HG02571 (cell line): ENCODE data around the gene INTS4.
A peak's percentile ranks its signal among the peaks of the same experiment; 100 is the strongest.
"Not testable (repeated sequence)": the region's sequence is repeated elsewhere in the genome, so short reads cannot be mapped to it uniquely, and the experiment has no call there.

ENCODE experiments used
- ATAC-seq: cut with Tn5 transposase; IDR thresholded peaks from one replicate; pipeline ENCODE4 v1.9.1; 2021; ENCODE audit warnings: mild to moderate bottlenecking, moderate library complexity; ENCODE audit not compliant: unreplicated experiment

The INTS4 gene, protein sequence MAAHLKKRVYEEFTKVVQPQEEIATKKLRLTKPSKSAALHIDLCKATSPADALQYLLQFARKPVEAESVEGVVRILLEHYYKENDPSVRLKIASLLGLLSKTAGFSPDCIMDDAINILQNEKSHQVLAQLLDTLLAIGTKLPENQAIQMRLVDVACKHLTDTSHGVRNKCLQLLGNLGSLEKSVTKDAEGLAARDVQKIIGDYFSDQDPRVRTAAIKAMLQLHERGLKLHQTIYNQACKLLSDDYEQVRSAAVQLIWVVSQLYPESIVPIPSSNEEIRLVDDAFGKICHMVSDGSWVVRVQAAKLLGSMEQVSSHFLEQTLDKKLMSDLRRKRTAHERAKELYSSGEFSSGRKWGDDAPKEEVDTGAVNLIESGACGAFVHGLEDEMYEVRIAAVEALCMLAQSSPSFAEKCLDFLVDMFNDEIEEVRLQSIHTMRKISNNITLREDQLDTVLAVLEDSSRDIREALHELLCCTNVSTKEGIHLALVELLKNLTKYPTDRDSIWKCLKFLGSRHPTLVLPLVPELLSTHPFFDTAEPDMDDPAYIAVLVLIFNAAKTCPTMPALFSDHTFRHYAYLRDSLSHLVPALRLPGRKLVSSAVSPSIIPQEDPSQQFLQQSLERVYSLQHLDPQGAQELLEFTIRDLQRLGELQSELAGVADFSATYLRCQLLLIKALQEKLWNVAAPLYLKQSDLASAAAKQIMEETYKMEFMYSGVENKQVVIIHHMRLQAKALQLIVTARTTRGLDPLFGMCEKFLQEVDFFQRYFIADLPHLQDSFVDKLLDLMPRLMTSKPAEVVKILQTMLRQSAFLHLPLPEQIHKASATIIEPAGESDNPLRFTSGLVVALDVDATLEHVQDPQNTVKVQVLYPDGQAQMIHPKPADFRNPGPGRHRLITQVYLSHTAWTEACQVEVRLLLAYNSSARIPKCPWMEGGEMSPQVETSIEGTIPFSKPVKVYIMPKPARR

DNA sequence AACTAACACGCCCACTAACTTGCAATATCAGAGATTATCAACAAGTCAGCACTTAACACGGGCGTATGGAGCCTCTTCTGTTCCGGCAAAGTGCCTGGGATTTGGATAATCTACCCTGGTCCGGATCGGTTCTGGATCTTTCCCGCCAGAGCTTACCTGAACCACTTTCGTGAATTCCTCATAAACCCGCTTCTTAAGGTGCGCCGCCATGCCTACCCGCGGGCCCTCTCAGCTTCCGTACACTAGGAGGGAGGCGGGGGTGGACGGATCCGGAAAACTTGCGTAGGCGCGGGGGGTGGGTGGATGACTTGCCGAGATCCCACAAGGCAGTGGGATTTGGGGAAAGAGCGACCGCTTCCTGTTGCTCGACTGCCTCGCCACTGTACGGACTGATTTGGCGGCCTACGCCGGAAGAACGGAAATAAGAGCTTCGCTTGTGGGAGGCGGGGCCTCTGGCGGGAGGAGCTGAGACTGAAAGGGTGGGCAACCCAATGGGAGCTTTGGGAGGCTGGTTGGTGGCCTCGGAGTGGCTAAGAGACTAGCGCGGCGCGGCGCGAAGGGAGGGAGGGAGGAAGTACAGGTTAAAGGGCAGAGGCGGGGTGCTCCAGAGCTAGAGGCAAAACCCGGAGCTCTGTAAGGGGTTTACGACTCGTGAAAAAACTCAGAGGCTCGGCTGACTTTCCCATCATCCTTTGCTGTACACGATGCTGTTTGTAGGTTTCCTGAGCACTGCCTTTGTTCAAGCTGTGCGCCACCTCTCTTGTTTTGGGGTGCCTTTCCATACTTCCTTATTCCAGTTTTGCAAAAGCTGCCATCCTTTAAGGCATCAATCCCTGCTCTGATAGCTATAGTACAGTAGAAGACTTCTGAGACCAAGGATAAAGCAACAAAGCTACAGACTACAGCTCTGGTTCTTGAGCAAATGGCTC lies at the start of gene INTS4:
INTS4 (minus strand) TSS at position 235 of the 929 bp plus-strand sequence; CDS start at position 210, 25 bp downstream.
- ATAC-seq: peak; percentile 99

DNA sequence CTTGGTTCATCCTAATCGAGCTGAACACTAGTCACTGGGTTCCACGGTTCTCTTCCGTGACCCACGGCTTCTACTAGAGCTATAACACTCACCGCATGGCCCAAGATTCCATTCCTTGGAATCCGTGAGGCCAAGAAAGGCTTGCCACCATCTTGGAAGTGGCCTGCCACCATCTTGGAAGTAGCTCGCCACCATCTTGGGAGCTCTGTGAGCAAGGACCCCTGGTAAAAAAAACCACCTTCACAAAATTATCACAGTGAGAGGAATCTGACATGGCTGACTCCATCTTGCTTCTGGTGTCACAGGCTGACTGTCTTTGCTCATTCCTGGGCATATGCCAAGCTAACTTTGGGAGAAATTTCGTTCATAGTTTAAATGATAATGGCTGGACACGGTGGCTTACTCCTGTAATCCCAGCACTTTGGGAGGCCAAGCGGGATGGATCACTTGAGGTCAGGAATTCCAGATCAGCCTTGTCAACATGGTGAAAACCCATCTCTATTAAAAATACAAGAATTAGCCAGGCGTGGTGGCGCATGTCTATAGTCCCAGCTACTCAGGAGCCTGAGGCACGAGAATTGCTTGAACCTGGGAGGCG lies 47.5 kb upstream of the INTS4 start:
- no peak for ATAC-seq

DNA sequence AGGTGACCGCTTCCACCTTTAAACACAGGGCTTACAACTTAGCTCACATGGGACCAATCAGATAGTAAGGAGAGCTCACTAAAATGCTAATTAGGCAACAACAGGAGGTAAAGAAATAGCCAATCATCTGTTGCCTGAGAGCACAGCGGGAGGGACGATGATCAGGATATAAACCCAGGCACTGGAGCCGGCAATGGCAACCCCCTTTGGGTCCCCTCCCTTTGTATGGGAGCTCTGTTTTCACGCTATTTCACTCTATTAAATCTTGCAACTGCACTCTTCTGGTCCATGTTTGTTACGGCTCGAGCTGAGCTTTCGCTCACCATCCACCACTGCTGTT lies 46.9 kb upstream of the INTS4 start:
- ATAC-seq: not testable (repeated sequence)

DNA sequence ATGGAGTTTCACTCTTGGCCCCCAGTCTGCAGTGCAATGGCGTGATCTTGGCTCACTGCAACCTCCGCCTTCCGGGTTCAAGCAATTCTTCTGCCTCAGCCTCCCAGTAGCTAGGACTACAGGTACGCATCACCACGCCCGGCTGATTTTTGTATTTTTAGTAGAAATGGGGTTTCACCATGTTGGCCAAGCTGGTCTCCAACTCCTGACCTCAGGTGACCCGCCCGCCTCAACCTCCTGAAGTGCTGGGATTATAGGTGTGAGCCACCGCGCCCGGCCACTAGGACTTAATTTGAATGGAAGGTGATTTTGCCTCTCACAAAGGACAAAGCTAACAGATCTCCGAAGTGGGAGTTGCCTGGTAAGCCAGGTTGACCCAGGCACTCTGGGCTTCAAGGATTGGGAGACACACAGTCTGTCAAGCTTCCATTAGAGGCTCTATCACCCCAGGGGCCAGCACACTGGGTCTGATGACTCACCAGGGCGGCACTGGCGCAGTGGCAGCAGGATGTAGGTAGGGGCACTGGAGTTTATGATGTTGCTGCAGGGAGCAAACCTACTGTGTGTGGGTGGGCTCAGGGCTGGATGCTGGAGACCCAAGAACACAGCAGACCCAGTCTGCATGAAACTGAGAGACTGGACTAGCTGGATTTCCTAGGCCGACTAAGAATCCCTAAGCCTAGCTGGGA lies 46.4 kb upstream of the INTS4 start:
- no peak for ATAC-seq

DNA sequence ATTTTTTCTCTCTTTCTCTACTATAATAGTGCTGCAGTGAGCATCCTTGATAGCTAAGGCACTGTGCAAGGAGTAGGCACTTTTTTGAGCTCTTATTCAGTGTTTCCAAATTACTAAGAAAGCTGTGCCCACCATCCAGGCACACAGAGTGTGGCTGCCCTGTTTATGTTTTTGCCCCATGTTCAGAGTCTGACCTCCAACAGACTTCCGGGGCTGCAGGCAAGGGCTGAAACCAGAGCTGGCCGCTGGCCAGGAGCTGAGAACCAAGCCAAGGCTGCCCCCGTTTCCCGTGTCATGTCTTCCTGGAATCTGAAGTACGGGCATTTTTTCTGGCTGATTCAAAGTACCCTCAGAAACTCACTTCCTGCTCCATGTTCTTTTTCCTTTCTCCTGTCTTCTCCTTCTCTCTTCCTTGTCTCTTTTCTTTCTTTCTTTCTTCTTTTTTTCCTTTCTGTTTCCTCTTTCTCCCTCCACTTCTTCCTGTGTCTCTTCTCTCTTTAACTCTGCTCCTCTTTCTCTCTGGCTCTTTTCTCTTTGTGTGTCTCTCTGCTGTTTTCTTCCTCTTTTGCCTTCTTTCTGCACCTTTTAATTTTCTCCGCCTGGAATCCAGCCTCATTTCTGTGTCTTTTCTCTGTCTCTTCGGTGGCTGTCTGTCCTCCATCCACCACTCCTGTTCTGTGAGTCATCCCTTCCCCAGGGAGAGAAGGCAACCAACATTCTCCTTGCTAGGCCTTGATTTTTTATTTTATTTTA lies 45.6 kb upstream of the INTS4 start:
- no peak for ATAC-seq

DNA sequence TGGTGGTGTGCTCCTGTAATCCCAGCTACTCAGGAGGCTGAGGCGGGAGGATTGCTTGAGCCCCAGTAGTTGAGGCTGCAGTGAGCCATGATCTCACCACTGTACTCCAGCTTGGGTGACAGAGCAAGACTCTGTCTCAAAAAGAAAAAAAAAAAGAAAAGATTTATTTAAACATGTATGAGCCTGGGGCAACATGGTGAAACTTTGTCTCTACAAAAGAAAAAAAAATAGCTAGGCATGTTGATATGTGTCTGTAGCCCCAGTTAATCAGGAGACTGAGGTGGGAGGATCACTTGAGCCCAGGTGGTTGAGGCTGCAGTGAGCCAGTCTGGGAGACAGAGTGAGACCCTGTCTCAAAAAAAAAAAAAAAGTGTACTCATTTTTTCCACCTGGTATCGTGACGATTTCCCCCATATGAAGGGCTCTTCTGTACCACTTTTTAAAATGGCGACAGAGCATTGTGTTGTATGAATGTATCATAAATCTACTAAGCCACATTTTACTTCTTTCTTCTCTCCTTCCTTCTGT lies 45.0 kb upstream of the INTS4 start:
- no peak for ATAC-seq

DNA sequence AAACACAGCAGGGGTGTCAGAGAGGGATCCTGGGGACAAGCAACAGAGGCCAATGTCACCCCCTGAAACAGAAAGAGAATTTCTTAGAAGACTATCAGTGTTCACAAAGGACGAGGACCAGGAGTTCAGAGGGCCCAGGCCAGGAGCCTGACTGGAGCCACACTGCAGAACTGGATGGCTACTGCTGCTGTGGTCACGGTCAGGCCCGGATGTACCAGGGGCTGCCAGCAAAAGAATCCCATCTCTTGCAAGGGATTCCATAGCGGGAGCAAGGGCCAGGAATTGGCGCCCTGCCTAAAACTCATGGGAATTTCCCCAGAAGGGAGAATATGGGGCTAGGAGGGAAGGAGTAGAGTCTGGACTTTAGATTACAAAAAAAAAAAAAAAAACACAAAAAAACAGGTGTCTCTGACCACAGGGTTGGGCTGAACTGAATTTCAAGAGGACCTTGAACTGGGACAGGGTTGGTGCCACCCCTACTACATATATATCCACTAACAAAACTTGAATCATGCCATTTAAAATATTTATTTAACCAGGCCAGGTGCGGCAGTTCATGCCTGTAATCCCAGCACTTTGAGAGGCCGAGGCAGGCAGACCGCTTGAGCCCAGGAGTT lies 44.3 kb upstream of the INTS4 start:
- ATAC-seq: no peak

DNA sequence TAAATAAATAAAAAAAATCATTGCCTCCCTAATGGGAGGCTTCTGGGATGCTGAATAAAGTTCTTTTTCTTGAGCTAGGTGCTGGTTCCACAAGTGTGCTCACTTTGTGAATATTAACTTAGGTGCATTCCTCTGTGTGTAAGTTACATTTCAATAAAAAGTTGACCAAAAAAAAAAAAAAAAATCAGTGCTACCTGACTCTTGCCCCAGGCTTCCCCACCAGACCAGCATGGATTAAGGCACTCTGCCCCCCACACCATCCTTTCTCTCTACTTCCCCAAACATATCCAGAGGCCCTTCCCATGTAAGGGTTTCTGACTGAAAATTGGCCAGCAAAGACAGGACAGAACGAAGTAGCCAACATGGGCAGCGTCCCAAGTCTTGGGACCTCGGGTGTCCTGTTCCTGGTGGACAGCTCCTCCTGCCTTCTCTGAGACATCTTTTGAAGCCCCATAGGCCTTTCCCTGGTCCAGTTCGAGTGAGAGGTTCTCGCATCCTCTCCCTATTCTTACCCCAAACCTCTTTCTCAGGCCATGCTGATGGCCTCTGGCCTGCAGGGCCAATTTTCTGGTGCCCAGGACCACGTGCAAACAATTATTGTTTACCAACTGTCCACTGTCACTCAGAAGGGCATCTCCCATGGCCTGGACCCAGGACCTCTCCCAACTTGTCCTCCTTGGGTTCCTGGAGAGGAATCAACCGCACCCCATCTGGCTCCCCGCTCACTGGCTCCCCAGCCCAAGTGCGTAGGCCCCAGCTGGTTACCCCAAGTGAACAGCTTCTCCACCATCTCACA lies 43.6 kb upstream of the INTS4 start:
- ATAC-seq: no peak

DNA sequence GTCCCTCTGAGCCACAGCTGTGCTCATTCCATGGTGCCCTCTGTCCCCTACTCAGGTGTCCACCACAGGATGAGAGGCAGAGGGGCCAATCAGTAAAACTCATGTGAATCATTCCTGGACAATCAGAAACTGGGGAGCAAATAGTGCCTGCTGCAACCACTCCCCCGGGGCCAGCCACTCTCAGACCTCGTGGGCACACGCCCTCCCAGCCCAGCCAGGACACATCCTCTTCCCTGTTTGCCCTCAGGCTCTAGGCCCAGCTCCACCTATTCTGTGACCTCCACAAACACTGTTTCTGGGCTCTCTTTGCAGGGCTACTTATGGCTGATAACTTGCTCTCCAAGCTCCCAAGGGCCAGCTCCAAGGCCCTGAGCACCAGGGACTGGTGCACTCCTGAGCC lies 42.6 kb upstream of the INTS4 start:
- ATAC-seq: no peak

DNA sequence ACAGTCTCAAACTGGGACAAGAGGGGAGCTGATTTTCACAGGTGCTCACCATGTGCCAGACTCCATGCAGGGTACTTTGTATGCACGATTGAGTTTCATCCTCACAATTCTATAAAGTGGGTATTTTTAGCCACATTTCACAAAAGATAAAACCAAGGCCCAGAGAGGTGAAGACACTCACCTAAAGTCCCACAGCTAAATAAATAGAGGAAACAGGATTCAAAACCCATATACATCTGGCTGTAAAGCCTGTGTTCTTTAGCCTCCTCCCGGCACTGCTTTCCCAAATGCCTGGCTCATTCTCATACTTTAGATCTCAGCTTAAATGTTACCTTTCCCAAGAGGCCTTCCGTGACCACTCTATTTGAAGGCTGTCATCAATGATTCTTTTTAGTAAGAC lies 41.8 kb upstream of the INTS4 start:
- no peak for ATAC-seq

DNA sequence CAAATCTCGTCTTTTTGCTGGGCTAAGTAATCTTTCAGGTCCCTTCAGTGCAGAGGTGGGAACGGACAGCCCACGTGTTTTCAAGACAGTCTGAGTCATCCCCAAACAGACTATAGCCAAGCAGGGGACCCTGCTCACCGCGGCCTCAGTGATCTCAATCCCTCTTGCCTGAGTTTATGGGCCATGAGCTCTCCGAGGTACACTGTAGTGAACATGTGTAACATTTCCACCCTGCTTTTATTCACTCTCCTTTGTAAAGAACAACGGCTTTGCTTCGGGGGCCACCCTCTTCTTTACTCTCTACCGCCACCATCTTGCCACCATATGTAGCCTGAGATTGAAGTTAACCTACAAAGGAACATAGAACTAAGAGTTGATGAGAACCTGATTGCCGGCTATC lies 40.2 kb upstream of the INTS4 start:
- no peak for ATAC-seq

DNA sequence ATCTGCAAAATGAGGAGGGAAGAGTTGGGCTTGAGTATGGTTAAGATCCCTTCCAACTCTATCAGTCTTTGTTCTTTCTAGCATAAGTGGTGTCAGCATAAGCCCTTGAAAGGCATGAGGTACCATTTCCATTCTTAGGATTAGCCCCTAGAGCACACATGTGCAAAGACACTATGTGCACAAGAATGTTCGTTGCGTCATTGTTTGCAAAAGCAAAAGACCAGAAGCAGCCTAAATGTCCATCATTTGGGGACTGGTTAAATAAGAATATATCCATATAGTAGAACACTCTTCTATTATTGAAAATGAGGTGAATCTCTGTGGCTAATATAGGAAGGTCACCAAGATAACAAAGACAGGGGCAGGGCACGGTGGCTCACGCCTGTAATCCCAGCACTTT lies 38.6 kb upstream of the INTS4 start:
- ATAC-seq: no peak

DNA sequence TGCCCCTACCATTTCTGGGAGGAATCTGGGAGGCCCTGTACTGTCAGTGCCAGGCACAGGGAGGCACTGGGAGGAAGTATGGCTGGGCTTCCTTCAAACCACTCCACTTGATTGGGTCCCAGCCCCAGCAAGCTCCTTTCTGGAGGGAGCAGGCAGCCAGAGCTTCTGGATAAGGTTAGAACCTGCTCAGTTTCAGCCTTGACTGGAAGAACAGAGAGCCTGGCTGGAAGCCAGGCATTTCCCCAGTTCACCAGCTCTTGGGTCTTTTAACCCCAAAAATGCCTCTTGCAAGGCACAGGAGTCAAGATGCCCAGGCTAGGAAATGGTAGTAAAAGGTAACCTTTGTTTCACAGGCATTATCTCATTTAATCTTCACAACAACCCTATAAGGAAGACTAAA lies 37.6 kb upstream of the INTS4 start:
- ATAC-seq: no peak

DNA sequence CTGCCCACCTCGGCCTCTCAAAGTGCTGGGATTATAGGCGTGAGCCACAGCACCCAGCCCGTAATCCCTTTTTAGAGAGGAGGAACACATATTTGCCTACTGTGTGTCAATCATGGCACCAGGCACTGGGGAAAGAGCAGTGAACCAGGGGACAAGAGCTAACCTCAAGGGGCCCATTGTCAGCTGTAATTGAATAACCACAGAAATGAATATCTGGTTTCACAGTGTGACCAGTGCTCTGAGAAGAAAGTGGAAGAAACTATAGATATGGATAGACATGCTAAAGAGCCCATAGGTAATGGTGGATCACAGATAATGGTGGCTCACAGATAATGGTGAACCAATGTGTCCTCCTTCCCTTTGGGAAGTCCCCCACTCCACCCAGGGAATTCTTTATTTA lies 37.2 kb upstream of the INTS4 start:
- ATAC-seq: no peak

DNA sequence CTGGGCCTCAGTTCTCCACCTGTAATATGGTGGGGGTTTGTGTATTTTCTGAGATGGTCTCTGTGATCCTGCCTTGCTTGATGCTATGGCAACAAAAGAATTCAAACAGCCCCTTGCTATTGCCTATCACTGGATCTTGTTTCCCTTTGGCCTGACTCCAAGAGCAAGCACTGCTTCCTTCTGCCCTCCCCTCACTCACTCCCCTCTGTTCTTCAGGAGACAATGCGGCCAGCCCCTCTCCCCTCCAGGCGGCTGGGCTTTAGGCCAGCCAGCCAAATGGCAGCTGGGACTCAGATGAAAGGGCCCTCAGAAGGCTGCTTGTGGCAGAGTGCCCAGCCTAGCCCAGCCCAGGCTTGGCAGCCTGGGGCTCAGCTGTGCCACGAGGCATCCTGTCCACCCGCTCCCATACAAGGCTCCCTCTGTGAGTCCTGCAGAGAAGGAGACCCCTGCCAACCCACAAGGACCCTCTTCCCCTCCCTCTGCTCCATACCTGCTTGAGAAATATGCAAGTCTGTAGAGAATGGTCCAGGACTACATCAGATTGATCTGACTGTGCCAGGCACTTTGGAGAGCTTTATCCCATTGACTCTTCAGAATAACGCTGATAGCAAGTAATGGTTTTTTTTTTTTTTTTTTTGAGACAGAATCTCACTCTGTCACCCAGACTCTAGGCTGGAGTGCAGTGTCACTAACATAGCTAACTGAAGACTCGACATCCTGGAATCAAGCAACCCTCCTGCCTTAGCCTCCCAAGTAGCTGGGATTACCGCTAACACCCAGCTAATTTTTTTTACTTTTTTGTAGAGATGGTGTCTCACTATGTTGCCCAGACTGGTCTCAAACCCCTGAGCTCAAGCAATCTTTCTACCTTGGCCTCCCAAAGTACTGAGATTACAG lies 36.2 kb upstream of the INTS4 start:
- ATAC-seq: no peak

DNA sequence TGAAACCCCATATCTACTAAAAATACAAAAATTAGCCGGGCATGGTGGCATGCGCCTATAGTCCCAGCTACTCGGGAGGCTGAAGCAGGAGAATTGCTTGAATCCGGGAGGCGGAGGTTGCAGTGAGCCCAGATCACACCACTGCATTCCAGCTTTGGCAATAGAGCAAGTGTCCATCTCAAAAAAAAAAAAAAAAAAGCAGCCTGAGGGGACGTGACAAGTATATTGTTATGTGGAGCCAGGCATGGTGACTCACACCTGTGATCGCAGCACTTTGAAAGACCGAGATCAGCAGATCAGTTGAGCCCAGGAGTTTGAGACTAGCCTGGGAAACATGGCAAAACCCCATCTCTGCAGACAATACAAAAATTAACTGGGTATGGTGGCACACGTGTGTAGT lies 34.0 kb upstream of the INTS4 start:
- ATAC-seq: not testable (repeated sequence)

DNA sequence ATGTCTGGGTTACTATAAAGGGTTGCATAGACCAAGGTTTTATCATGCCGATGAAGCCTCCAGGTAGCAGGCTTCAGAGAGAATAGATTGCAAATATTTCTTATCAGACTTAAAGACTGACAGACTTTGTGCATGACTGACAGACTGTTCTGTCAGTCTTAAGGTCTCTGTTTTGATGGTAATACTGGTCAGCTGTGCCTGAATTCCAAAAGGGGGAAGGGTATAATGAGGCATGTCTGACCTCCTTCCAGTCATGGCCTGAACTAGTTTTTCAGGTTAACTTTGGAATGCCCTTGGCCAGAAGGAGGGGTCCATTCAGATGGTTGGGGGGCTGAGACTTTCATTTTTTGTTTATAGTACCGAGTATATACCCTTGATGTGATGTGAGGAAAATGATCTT lies 33.3 kb upstream of the INTS4 start:
- ATAC-seq: no peak
